ENCODE results near the gene PEX10. TPM values are rescaled to one million over a fixed set of nuclear protein-coding genes. Genes with fewer than 3 reads are reported as not detected.

Gene PEX10
- total RNA-seq, 2 donors from 2014 or later = 35.6 TPM

DNA sequence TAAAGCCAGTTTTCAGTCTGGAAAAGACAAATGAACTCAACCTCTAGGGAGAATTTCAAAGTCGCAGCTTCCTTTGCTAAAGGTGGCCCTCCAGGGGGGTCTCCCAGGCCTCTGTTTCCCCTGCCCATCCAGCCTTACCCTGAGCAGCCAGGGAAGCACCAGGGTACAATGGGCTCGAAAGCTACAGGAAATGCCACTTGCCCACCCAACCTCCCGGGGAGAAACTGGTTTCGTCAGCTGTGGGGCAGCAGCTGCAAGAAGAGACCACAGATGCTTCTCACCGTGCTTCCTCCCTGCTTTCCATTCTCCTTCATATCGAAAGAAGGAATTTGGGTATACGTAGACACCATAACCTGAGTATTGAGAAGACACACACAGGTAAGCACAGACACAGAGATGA lies 22.7 kb downstream of the PEX10 start:
- Histone ChIP-seq H3K9ac (ENCODE audit: extremely low read depth, low read length, poor library complexity, severe bottlenecking) (no peak overlapping the region), H3K27ac (ENCODE audit: low read depth, low read length) (no peak overlapping the region), H3K4me3 (ENCODE audit: low read length) (no peak overlapping the region), H3K27me3 (ENCODE audit: control insufficient read depth, insufficient read depth, low read length, poor library complexity, severe bottlenecking) (no peaks in the 10 kb centered on the region), H3K9me3 (ENCODE audit: control insufficient read depth, low read length) (no peaks in the 10 kb centered on the region), H3K36me3 (ENCODE audit: control insufficient read depth, insufficient read depth, low read length) (peaks cover 42% of the 10 kb centered on the region), H3K4me1 (ENCODE audit: control insufficient read depth, insufficient read depth, low read length) (peaks cover 6% of the 10 kb centered on the region)
- Mint-ChIP-seq H3K27ac (no peak overlapping the region), H3K36me3 (ENCODE audit: low read depth) (peaks cover 10% of the 10 kb centered on the region), H3K27me3 (ENCODE audit: insufficient read depth) (no peaks in the 10 kb centered on the region), H3K4me3 (peak overlapping the region; percentile 73), H3K9me3 (no peaks in the 10 kb centered on the region), H3K4me1 (peaks cover 9% of the 10 kb centered on the region)
- TF ChIP-seq CTCF (conservative IDR thresholded peaks at IDR 0.05) = no peak
- DNase-seq = no peak
- 96 to 99% methylated on average over 6 to 7 of the region's 7 CpGs for WGBS, 2 experiments (ENCODE audit: insufficient coverage in 1 of 2, insufficient read length in 1 of 2)

DNA sequence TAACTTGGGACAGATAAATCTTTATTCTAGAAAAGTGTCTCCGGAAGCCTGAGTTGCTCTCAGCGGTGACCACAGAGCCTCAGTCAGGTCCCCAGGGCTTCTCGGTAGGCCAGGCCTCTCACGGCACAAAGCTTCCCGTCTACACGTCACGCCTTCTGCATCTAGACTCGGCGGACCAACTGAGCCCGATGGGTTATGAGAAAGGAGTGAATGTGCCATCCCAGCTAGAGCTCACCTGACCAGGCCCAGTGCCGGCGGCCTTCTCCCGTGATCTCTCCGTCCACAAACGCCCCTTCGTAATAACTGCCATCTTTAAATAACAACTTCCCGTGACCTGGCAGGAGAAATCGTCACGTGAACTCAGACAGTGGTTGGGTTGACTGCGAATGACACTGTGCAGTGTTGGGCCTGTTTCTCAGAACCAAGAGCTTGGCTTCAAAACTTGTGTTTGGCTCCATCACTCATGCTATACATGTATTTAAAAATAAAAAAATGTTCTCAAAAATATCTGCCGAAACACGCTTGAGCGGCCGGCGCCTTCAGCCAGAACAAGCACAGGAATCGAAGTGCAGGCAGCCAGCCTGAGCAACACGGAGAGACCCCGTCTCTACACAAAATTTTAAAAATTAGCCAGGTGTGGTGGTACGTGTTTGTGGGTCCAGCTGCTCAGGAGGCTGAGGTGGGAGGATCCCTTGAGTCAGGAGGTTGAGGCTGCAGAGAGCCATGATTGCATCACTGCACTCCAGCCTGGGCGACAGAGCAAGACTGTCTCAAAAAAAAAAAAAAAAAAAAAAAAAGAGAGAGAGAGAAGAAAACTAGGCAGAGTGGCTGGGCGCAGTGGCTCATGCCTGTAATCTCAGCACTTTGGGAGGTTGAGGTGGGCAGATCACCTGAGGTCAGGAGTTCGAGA lies 24.1 kb downstream of the PEX10 start:
- no peak for TF ChIP-seq CTCF (conservative IDR thresholded peaks at IDR 0.05)
- no peak for DNase-seq
- Mint-ChIP-seq H3K4me1 (peaks cover 9% of the 10 kb centered on the region), H3K27me3 (ENCODE audit: insufficient read depth) (no peaks in the 10 kb centered on the region), H3K9me3 (no peaks in the 10 kb centered on the region), H3K4me3 (no peak overlapping the region), H3K27ac (no peak overlapping the region), H3K36me3 (ENCODE audit: low read depth) (peaks cover 10% of the 10 kb centered on the region)
- Histone ChIP-seq H3K36me3 (ENCODE audit: control insufficient read depth, insufficient read depth, low read length) (peaks cover 29% of the 10 kb centered on the region), H3K27me3 (ENCODE audit: control insufficient read depth, insufficient read depth, low read length, poor library complexity, severe bottlenecking) (no peaks in the 10 kb centered on the region), H3K9me3 (ENCODE audit: control insufficient read depth, low read length) (no peaks in the 10 kb centered on the region), H3K4me1 (ENCODE audit: control insufficient read depth, insufficient read depth, low read length) (no peaks in the 10 kb centered on the region), H3K27ac (ENCODE audit: low read depth, low read length) (no peak overlapping the region), H3K4me3 (ENCODE audit: low read length) (no peak overlapping the region), H3K9ac (ENCODE audit: extremely low read depth, low read length, poor library complexity, severe bottlenecking) (no peak overlapping the region)
- WGBS, 2 experiments (ENCODE audit: insufficient coverage in 1 of 2, insufficient read length in 1 of 2) = 97% methylated on average over 23 to 32 of the region's 32 CpGs

DNA sequence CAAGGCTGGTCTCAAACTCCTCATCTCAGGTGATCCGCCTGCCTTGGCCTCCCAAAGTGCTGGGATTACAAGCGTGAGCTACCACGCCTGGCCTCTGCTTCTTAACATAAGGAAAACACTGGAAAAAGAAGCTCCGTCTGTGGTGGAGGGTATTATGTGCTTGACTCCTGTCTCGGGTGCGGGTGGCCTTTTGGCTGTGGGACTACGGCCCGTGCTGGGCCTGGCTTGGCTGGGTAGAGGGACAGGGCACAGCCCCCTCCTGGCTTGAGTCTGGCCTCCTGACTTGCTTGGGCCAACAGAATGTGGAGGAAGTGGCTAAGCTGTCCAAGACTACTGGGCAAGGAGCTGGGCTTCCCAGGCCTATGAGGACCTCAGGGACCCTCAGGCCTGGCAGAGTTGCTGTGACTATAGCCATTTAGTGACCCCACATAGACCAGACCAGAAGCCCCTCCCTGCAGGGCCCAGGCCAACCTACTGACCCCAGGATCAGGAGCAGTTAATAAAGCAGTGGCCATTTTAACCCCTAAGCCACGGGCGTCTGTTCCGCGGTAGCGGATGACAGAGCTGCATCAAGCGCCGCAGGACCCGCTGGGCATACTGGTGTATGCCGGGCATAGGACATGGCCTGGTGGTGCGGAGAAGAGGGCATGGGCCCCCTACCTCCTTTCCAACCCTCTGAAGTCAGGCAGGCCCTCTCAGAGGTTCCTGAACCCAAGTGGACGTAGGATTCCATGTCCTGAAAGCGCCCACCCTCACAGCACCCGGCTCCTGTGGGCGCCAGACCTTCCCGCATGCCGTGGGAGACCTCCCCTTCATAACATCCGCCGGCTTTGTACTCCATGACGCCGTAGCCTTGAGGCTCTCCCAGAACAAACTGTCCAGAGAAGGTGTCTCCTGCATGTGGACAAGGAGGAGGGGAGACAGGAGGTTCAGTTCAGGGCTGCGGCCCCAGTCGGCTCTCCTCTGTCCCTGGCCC lies 25.4 kb downstream of the PEX10 start:
- Histone ChIP-seq H3K4me1 (ENCODE audit: control insufficient read depth, insufficient read depth, low read length) (no peaks in the 10 kb centered on the region), H3K9me3 (ENCODE audit: control insufficient read depth, low read length) (no peaks in the 10 kb centered on the region), H3K9ac (ENCODE audit: extremely low read depth, low read length, poor library complexity, severe bottlenecking) (no peak overlapping the region), H3K36me3 (ENCODE audit: control insufficient read depth, insufficient read depth, low read length) (peaks cover 24% of the 10 kb centered on the region), H3K27me3 (ENCODE audit: control insufficient read depth, insufficient read depth, low read length, poor library complexity, severe bottlenecking) (no peaks in the 10 kb centered on the region), H3K27ac (ENCODE audit: low read depth, low read length) (no peak overlapping the region), H3K4me3 (ENCODE audit: low read length) (no peak overlapping the region)
- peaks cover 3% of the 10 kb centered on the region for H3K36me3 Mint-ChIP-seq (ENCODE audit: low read depth)
- H3K27ac Mint-ChIP-seq = no peak overlapping the region
- TF ChIP-seq CTCF (conservative IDR thresholded peaks at IDR 0.05) = no peak
- H3K9me3 Mint-ChIP-seq = no peaks in the 10 kb centered on the region
- H3K4me1 Mint-ChIP-seq = no peaks in the 10 kb centered on the region
- no peak overlapping the region for H3K4me3 Mint-ChIP-seq
- H3K27me3 Mint-ChIP-seq (ENCODE audit: insufficient read depth) = no peaks in the 10 kb centered on the region
- no peak for DNase-seq
- WGBS, 2 experiments (ENCODE audit: insufficient coverage in 1 of 2, insufficient read length in 1 of 2) = 94 to 96% methylated on average over 21 to 30 of the region's 30 CpGs
